Measurements from ENCODE around the gene IGDCC3.
A peak's percentile ranks its signal among the peaks of the same experiment; 100 is the strongest.
"Not testable (repeated sequence)": the region's sequence is repeated elsewhere in the genome, so short reads cannot be mapped to it uniquely, and the experiment has no call there.

The IGDCC3 gene

DNA sequence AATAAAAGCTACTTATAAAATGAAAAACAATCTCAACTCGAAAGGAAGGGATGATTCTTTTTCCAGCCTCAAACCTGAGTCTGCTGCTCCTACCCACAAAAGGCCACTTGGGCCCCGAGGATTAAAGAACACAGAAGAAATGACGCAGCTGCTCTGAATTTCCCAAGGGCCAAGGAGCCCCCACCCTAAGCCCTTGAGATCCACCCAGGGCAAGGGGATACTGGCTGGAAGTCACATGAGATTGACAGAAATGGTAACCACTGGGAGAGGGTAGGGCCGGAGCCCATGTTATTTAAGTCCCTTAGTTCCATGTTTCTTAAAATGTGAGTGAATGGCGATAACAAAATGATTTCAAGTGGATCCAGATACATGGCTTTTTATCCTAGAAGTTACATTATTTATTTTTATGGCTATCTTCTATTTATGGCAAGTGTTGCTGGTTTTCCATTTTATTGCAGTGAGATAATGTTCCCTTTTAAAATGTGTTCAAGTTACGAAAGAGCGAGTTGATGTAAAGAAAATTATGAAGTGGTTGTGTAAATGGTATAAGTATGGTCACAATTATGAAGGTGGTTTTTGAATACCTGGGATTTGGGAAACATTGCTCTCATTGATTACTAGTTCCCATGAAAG is 28.1 kb upstream of the IGDCC3 start:
- no peak for DNase-seq

DNA sequence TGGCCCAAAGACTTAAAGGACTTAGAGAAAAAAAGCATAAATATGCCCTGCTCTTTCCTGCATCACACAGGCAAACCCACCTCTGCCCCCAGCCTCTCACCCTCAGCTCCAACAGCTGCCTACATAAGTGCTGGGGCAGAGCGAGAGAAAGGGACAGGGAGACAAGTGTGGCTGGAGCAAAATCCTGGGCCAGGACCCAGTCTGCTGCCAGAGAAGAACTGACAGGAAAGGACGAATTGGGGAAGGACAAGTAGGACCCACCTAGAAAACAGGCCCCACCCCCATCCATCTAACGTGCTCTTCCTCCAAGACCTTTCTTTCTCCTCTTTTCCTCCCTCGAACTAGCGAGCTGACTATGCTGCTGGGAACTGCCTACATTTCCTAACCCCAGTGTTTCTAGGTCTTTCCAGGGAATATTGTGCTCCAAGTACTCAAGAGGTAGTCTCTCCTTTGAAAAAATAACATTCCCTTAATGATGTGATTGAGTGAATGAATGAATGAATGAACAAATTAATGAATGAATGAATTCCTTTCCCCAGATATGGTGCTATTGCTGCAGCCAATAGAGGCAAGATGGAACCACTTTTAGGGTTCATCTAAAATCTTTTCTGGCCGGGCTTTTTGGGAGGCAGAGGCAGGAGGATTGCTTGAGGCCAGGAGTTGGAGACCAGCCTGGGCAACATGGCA is 26.5 kb upstream of the IGDCC3 start:
- DNase-seq, result no peak

DNA sequence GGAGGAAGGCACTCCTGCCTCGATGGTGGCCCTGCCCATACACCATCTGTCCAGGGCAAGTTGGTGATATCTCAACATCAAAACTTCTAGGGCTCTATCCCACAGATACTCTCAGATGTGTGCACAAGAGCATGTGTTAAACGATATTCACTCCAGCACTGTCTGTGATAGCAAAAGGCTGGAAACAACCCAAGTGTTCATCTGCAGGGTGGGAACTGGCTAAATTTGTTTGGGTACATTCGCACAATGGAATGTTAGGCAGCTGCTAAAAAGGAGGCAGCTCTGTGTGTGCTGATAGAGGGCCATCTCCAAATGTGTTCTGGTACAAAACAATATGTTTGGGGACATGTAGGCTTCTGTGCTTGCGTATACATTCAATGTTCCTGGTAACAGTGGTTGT is 25.2 kb upstream of the IGDCC3 start:
- no peak for DNase-seq

DNA sequence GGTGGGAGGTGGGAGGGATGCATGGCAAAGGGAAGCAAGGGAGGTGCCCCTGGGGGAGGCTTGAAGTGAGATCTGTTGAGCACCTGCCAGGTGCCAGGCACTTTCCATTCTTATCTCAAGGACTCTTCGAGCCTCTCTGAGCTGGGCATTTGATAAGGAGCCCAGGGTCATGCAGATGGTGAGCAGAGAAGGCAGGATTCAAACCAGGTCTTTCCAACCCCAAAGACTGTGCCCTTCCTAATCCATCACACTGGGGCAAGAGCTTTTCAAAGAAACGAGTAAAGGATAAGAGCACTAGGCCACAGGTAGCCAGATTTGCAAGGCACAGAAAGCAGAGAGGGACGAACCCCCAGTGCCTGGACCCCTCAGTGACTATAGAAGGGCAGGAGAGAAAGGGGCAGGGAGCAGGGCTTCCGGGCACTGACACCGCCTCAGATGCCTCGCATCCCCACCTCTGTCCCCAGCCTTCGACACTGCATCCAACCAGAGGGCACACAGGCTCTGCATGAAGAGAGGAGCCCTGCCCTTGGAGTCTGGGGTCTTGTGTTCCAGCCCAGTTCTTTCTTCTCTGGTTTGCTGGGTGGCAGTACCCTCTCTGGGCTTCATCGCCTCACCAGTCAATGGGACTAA is 23.9 kb upstream of the IGDCC3 start:
- no peak for DNase-seq

DNA sequence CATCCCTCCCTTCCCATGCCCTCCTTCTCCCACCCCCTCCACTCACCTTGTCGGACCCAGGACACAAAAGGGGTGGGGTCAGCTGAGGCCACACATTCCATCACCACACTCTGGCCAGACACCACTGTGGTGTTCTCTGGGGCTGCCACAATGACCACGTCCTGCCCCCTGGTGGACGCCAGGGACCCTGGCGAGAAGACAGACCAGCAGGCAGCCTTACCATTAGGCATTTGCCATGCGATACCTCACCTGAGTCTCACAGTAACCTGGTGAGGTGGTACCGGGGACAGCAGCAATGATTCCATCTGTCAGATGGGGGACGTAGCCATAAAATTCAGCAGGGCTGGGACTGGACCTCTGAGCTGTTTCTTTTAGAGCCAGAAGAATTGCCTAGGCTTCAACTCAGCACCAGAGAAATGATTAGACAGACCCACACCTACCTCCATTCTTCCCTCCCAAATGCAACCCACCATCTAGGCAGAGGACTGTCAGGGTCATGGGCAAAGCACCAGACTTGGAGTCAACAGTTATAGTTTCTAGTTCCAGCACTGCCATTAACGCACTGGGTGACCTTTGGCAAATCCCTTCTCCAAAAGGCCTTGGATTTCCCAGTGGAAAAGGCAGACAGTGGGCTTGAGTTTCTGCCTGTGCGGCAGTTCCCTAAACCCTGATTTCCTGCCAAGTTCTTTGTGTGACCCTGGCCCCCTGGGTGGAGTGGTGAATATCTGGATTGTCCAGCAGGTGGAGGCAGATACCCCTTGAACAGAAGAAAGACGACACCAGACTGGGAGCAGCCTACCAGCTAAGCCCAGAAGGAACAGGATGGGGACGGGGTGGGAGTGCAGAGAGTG is 23.2 kb upstream of the IGDCC3 start:
- DNase-seq, result peak; percentile 1

DNA sequence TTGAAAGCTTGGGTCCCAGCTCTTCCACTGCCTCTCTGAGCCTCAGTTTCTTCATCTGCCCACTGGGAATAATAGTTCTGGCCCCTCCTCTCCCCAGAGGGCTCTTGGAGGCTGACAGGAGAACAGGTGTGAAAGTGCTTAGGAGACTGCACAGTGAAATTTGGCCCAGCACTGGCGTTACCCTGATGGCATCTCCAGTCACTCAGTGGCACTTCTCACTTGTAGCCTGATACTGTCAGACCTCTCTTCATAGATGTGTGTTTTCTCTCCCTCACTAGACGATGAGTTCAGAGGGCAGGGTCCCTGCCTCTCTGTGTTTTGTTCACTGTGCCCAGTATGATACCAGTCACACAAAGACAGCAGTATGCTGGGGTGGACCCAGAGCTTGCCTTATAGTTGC is 22.2 kb upstream of the IGDCC3 start:
- no peak for DNase-seq

DNA sequence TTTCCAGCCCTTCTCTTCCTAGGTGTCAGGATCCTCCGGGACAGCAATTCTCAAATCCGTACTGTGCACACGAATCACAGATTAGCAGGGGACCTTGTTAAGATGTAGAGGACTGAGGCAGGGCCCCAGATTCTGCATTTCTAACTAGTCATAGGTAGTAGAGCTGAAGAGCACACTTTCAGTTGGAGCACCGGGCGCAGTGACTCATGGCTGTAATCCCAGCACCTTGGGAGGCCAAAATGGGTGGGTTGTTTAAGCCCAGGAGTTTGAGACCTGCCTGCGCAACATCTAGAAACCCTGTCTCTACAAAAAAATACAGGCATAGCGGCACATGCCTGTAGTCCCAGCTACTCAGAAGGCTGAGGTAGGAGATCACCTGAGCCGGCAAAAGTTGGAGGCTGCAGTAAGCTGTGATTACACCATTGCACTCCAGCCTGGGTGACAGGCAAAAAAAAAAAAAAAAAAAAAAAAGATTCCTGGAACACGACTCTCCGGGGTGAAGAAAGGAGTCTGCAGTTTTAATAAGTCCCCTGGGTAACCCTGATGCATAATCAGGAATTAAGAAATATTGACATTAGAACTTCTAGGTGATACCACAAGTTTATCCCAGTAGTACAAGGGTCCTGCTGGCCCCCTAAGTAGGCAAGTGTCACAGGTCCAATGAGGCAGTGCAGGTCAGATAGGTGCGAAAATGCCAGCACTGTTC is 21.4 kb upstream of the IGDCC3 start:
- no peak for DNase-seq

DNA sequence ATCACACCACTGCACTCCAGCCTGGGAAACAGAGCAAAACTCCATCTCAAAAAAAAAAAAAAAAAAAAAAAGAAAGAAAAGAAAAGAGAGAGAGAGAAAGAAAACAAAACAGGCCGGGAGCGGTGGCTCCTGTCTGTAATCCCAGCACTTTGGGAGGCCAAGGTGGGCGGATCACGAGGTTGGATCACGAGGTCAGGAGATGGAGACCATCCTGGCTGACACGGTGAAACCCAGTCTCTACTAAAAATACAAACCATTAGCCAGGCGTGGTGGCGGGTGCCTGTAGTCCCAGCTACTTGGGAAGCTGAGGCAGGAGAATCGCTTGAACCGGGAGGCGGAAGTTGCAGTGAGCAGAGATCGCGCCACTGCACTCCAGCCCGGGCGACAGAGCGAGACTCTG is 20.7 kb upstream of the IGDCC3 start:
- not testable (repeated sequence) for DNase-seq

DNA sequence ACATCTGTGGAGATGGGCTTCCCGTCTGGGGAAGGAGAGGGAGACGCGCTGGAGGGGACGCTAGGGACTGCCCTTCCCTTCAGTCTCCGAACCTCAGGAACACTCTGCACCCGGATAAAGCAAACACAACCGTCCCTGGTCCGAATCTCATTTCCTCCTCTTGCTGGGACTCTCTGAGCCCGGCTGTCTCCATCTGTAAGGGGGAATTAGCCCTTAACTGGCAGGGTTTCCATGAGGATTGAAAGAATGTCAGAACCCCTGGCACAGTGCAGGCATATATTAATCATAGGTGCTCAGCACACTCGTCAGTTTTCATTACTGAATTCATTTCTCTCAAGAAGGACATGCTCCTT is 19.1 kb upstream of the IGDCC3 start:
- no peak for DNase-seq

DNA sequence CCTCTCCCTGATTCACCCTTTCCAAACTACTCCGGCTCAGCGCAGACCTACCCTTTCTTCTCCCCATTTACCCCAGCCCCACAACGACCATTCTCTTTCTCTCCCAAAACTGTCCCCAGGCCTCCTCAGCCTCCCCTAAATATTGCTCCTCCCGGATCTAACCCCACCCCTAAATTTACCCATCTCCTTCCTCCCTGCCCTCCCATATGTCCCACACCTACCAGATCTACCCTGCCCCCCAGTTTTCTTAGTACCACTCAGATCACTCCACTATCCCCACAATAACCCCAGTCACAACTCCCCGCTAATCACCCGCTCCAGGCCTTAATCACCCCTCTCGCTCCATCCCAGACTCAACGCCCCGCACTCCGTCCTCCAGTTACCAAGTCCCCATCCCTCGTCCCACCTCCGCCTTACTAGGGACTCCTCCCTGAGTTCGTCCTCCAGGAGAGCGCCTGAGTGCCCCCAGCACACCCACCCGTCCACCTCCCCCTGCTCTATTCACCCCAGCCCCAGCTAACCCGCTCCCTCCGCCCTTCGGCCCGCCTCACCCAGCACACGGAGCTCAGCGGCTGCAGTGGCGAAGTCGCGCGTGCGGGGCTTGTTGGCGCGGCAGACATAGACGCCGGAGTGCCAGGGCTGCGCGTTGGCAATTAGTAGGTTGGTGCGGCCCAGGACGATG is 18.6 kb upstream of the IGDCC3 start:
- DNase-seq, result no peak

DNA sequence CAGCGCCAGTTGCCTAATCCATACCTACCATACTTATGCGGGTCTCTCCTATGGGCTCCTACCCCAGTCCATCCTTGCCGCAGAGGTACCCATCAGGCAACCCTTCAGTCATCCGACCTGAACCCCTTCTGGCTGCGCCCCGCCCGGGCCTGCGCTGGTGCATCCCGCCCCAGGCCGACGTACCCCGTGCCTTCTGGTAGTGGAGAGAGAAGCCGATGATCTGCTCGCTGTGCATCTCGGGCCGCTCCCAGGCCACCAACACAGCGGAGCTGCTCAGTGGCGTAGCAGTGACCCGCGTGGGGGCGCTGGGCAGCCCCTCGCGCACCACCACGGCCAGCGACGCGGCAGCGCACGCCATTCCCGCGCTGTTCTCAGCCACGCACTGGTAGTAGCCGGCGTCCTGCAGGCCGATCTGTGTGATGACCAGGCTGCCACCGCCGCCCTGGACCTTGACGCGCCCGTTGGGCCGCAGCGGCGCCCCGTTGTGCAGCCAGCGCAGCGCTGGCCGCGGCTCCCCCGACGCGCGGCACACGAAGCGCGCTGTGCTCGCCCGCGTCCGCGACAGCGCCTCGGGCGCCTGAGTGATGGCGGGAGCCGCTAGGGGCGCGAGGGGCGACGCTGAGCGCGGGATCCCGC is 17.9 kb upstream of the IGDCC3 start:
- no peak for DNase-seq

DNA sequence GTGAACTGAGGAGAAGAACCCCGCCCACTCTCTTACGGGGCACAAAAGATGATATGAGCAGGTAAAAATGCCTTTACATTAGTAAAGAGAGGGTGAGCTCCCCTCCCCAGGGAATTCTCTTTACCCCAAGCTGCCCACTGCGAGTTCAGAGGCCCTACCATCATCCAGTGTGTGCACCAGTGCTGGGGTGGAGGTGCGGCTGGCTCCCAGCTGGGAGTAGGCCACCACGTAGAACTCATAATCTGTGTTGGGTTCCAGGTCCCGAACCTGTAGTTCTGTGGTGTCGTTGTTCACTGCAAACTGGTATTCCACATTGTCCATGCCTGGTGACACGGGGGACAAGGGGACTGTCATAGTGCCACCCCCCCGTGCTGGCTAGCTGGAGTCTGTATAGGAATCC is 17.1 kb upstream of the IGDCC3 start:
- DNase-seq, result no peak

DNA sequence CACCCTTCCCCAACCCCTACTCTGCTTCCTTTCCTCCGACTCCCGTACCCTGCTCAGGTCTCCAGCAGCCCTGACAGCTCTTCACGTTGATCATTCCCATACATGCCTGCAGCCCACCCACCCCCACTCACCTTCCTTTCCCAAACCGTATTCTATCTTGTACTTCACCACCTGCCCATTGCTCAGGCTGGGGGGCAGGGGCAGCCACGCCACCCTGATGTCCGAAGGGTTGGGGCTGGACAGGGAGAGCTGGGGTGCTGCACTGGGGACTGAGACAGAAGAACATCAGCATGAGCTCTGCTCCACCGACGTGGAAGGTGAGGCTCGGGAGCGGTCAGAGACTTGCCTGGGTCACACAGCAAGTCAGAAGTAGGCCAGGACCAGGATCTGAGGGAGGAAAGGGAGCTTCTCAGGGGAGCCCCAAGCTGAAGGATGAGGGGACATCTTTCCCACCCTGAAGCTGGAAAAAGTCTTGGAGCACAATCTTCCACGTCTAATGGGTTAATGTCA is 16.5 kb upstream of the IGDCC3 start:
- DNase-seq, result no peak

DNA sequence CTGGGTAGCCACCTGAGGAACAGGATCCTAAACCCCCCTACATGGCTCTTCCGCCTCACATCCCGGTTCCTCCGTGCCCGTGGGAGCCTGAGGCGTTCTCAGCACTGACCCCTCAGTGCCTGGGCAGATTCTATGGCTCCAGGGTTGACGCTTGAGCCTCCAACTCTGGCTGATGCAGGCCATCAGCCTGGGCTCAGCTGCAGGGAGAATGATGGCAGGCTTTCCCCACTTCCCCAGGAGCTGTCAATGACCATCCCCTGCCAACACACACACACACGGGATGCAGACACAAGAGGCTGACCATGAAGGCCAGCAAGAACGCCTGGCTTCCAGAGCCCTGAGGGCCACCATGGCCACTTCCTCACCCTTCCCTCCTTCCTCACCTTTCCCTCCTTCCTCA is 15.8 kb upstream of the IGDCC3 start:
- DNase-seq, result no peak

DNA sequence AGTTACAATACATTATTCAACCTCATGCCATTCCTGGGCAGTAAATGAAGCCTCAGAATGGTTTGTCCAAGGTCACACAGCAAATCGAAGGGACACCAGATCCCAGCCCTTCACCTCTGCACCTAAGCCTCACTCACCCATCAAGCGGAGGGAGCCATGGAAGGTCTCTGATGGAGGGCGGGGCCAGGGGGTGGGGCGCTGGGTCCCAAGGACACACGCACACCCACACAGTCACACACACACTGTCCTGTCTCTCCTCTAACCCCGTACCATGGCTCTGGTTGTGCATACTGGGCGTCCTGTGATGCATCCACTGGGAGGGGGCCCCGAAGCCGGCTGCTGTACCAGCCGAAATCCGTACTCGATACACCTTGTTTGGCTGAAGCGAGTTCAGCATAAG is 15.3 kb upstream of the IGDCC3 start:
- DNase-seq, result no peak

DNA sequence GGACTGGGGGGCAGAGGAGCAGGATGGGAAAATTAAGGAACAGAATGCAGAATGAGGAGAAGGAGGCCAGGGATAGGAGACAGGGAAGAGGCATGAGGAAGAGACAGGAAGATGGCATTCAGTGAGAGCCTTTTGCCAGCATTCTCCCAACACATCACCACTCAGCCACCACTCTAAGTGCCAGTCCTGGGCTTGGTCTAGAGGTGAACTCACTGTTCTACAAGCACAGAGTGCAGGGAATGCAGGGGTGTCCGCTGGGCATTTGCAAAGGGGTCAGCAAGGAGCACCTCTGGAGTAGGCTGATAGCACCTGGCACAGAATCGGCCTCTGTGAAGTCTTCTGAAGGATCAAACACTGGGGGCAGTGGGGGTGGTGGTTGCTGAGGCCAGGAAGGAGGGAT is 14.6 kb upstream of the IGDCC3 start:
- DNase-seq, result no peak

DNA sequence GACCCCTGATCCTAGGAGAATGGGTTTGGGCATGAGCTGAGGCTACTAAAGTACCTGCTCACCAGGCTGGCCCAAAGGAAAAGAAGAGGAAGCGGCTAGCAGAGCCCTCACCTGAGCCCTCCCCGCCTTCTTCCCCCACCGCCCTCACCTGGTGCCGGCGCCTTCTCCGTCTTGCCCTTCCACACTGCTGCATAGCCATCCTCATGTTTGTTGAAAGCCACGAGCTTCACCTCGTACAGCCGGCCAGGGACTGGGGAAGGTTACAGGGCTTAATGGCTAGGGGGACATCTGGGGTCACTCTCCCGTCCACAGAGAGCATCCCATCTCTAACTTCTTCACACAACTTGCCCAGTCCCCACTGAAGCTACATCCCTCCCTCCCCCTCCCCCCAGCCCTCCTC is 13.9 kb upstream of the IGDCC3 start:
- DNase-seq, result no peak

DNA sequence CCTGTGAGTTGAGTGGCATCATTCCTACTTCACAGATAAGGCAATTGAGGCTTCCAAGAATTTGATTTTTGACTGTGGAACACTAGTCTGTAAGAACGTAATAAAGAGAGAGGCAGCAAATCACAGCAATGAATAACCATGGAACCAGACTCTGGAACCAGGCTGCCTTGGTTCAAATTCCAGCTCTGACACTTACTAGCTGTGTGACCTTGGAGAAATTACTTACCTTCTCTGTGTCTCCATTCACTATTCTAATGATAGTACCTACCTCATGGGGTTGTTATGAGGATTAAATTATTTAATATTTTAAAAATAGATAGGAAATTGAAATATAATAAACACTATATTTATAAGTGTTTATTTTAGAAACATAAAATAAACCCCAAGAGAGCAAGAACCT is 12.6 kb upstream of the IGDCC3 start:
- DNase-seq, result no peak

DNA sequence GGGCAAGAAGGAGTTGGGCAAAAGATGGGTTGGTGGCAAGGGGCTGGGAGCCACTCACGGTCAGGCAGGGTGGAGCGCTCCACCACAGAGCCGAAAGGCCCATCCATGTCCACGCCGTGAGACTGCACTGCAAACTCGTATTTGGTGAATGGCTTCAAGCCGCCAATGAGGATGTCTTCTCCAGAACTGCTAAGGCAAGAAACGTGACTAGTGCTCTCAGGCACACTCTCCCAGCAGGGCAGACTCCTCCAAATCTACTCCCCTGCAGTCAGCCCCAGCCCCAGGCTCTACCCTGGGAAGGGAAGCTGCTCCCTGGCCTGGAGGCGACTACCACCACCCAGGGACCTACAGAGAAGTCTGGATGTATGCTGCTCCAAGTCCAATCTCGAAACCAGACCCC is 11.4 kb upstream of the IGDCC3 start:
- DNase-seq, result no peak

DNA sequence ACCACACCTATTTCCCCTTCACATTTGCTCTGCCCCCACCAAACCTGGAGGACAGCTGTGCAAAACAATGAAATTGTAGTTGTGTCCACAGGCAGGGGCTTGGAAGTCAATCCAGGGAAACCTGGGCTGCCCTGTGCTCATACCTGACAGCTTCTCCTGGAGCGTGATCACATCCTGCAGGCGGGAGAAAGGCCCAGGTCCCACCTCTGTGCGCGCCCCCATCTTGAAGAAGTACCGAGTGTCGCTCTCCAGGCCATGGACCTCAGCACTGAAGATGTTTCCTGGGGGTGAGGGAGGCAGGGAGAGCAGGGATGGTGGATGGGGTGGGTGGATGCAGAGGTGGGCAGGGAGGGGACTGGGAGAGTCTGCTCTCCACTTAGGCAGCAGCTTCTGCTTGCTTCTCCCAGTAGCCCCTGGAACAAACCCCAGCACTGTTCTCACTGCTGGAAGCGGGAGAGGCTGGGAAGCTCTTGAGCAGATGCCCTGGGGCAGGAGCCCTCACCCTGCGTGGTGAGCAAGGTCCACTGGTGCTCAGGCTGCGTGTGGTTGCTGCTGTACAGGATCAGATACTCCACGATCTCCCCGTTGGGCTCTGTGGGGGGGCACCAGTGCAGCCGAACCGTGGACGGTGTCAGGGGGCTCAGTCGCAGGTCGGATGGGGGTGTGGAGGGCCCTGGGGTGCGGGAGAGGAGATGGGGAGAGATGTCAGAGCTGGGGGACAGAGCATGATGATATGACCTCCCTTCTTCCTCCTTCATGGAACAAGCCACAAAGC is 10.7 kb upstream of the IGDCC3 start:
- no peak for DNase-seq

DNA sequence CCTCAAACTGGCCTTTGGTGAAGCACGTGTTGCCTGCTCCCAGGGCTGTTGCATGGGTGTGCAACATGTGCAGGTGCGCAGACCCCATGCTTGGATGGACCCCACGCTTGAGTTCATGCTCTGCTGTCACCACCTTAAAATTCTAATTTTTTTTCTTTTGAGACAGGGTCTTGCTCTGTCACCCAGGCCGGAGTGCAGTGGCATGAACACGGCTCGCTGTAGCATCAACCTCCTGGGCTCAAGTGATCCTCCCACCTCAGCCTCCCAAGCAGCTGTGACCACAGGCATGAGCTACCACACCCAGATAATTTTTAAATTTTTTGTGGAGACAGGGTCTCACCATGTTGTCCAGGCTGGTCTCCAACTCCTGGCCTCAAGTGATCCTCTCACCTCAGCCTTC is 9.1 kb upstream of the IGDCC3 start:
- DNase-seq, result no peak

All from DMS153 (cell line).